Uterus (tissue), 4 donors: ENCODE measurements around the gene STIM2. TPM values are rescaled to one million over a fixed set of nuclear protein-coding genes. Genes with fewer than 3 reads are reported as not detected.
"Not testable (repeated sequence)": the region's sequence is repeated elsewhere in the genome, so short reads cannot be mapped to it uniquely, and the experiment has no call there.

Source experiments
- DNase-seq, 2 donors: peaks; one replicate each; pipeline ENCODE4 v3.0.0-alpha.2; 2019 to 2020
- H3K27ac ChIP-seq, 2 donors: fragments of 200-600 bp; sonication (generic); 1 replicate in 1 of 2; 2 replicates in 1 of 2; pipeline ENCODE4 v1.5.1; 2016 to 2018
- H3K27me3 ChIP-seq, 2 donors: fragments of 200-600 bp; sonication (generic); one replicate each; pipeline ENCODE4 v1.5.1; 2018 to 2019; ENCODE audit warnings: control low read depth in 1 of 2
- H3K36me3 ChIP-seq, 2 donors: fragments of 200-600 bp; sonication (generic); one replicate each; pipeline ENCODE4 v1.5.1; 2019; ENCODE audit warnings: control low read depth in 1 of 2
- H3K4me1 ChIP-seq, 2 donors: fragments of 200-600 bp; sonication (generic); one replicate each; pipeline ENCODE4 v1.5.1; 2018 to 2019; ENCODE audit warnings: control low read depth in 1 of 2
- H3K4me3 ChIP-seq, 2 donors: fragments of 200-600 bp; sonication (generic); 1 replicate in 1 of 2; 2 replicates in 1 of 2; pipeline ENCODE4 v1.5.1; 2018 to 2019; ENCODE audit warnings: mild to moderate bottlenecking in 1 of 2
- H3K9me3 ChIP-seq, 2 donors: fragments of 200-600 bp; sonication (generic); one replicate each; pipeline ENCODE4 v1.5.1; 2019; ENCODE audit warnings: control low read depth in 1 of 2
- POLR2A ChIP-seq, 2 donors: fragments of 450-650 bp; IDR thresholded peaks; one replicate each; pipeline ENCODE4 v1.6.1; 2016; ENCODE audit warnings: antibody characterized with exemption in 2 of 2, mild to moderate bottlenecking in 1 of 2, moderate library complexity in 1 of 2
- intact Hi-C: fragments of 100-400 bp; cut with DNase I; formaldehyde crosslinking; loops from one replicate; pipeline ENCODE4 v1.15.1; 2023; ENCODE audit warnings: low total_unique reads
- total RNA-seq, 4 donors: library from RNA; depleted of rRNA in 3 of 4; stranded (reverse); fragments of >200 nt in 3 of 4; gene quantifications; one replicate each; pipeline versions ENCODE4 v1.1.0 to v1.2.4, GENCODE V29; 2014 to 2023
- TF ChIP-seq, protein P1 (sequence below), 4 experiments: fragments of 200-600 bp in 2 of 4; fragments of 450-650 bp in 2 of 4; sonication (generic) in 2 of 4; IDR thresholded peaks; one replicate each; pipeline ENCODE4 v1.5.1; 2016 to 2019; ENCODE audit warnings: antibody characterized with exemption in 4 of 4, mild to moderate bottlenecking in 2 of 4, moderate library complexity in 1 of 4
- donor health status: DM: yes; HTN: yes; CAD: no.

STIM2 gene
- total RNA-seq, 4 donors from 2014 or later, result 27.9 to 38.2 (median 29.4) TPM

DNA sequence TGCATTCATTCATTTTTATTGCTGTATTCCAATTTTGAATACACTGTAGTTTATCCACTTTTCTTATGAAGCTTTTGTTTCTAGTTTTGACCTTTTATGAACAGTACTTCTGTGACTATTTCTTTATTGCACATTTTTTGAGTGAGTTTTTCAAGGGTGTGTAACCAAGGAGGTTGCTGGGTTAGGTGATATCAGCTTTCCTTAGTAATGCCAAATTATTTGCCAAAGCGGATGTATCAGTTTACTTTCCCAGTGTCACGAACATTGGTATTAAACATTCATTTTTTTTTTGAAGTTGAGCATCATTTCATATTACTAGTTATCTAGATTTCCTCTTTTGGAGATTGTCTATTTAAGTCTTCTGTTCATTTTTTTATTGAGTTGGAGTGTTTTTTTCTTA is 32.9 kb downstream of the STIM2 start:
- H3K27me3 ChIP-seq, result no peaks in the 10 kb centered on the region
- no peak for TF ChIP-seq POLR2A (IDR thresholded peaks at IDR 0.05)
- TF ChIP-seq, protein P1, sequence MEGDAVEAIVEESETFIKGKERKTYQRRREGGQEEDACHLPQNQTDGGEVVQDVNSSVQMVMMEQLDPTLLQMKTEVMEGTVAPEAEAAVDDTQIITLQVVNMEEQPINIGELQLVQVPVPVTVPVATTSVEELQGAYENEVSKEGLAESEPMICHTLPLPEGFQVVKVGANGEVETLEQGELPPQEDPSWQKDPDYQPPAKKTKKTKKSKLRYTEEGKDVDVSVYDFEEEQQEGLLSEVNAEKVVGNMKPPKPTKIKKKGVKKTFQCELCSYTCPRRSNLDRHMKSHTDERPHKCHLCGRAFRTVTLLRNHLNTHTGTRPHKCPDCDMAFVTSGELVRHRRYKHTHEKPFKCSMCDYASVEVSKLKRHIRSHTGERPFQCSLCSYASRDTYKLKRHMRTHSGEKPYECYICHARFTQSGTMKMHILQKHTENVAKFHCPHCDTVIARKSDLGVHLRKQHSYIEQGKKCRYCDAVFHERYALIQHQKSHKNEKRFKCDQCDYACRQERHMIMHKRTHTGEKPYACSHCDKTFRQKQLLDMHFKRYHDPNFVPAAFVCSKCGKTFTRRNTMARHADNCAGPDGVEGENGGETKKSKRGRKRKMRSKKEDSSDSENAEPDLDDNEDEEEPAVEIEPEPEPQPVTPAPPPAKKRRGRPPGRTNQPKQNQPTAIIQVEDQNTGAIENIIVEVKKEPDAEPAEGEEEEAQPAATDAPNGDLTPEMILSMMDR (IDR thresholded peaks at IDR 0.05), result no peak
- no peak for DNase-seq
- no peaks in the 10 kb centered on the region for H3K4me1 ChIP-seq
- intact Hi-C loops, result no loop called here
- no peaks in the 10 kb centered on the region for H3K36me3 ChIP-seq
- H3K4me3 ChIP-seq, result no peak overlapping the region
- H3K27ac ChIP-seq, result no peak overlapping the region
- H3K9me3 ChIP-seq, result no peaks in the 10 kb centered on the region

DNA sequence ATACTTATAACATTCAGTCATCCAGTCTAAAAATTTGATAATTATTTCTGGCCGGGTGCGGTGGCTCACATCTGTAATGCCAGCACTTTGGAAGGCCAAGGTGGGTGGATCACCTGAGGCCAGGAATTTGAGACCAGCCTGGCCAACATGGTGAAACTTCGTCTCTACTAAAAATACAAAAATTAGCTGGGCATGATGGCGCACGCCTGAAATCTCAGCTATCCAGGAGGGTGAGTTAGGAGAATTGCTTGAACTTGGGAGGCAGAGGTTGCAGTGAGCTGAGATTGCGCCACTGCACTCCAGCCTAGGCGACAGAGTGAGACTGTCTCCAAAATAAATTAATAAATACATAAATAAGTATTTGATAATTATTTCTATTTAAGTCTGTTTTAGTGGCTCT is 34.2 kb downstream of the STIM2 start:
- H3K4me1 ChIP-seq, DNase-seq, intact Hi-C loops, H3K9me3 ChIP-seq, H3K36me3 ChIP-seq, H3K27ac ChIP-seq, H3K27me3 ChIP-seq, H3K4me3 ChIP-seq: not testable (repeated sequence)

DNA sequence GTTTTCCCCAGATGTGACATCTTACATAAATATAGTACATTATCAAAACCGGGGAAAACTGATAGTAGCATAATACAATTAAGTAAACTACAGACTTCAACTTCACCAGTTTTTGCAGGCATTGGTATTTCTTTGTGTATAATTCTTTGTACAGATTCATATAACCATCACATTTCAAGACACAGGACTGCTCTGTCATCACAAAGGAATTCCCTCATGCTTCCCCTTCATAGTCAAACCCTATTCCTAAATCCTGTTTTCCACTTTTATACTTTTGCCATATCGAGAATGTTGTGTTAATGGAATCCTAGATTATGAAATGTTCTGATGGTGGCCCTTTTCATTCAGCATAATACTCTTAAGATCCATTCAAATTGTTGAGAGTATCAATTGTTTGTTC is 36.0 kb downstream of the STIM2 start:
- intact Hi-C loops, result no loop called here
- TF ChIP-seq POLR2A (IDR thresholded peaks at IDR 0.05), result no peak
- TF ChIP-seq, protein P1 (IDR thresholded peaks at IDR 0.05), result no peak
- H3K36me3 ChIP-seq, result no peaks in the 10 kb centered on the region
- no peaks in the 10 kb centered on the region for H3K4me1 ChIP-seq
- no peak for DNase-seq
- H3K9me3 ChIP-seq, result no peaks in the 10 kb centered on the region
- H3K27ac ChIP-seq, result no peak overlapping the region
- H3K4me3 ChIP-seq, result no peak overlapping the region
- H3K27me3 ChIP-seq, result no peaks in the 10 kb centered on the region

DNA sequence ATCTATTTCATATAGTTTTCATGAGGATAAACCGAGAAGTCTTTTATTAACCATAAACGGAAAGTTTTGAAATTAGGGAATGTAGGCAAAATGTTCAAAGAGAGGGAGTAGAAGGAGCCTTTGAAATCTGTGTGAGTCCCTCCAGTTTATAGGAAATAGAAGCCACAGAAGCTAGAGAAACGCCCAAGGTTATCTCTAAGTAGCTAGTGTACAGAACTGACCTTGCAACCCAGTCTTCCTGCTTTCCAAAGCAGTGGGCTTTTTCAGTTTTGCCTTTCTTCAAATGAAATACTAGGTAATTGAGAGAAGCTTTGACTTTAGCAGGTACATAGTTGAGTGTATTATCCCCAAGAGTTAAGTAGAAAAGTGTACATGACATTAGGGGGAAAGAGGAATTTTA is 39.4 kb downstream of the STIM2 start:
- no peaks in the 10 kb centered on the region for H3K9me3 ChIP-seq
- TF ChIP-seq POLR2A (IDR thresholded peaks at IDR 0.05), result no peak
- TF ChIP-seq, protein P1 (IDR thresholded peaks at IDR 0.05), result no peak
- no peaks in the 10 kb centered on the region for H3K36me3 ChIP-seq
- no peak overlapping the region for H3K4me3 ChIP-seq
- H3K27me3 ChIP-seq, result no peaks in the 10 kb centered on the region
- H3K27ac ChIP-seq, result no peak overlapping the region
- DNase-seq, result no peak
- intact Hi-C loops, result no loop called here
- H3K4me1 ChIP-seq, result no peaks in the 10 kb centered on the region

DNA sequence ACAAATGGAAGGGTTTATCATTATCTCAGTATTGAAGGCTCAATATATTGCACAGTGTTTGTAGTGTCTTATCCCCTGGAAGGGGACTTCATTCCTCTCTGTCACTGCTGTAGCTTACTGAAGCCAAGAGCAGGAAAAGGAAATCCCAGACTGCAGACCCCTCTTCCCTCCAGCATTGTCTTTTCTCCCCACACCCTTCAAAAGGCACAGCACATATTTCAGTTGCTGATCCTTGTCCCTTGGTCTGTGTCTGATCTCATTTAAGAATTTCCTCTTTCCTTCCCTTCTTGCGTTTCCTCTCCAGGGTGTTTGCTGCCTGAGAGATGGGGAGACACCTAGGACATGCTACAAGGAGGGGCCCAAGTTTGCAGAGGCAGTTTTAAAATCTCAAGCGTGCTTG is 40.1 kb downstream of the STIM2 start:
- TF ChIP-seq, protein P1 (IDR thresholded peaks at IDR 0.05), result no peak
- TF ChIP-seq POLR2A (IDR thresholded peaks at IDR 0.05), result no peak
- no peak overlapping the region for H3K4me3 ChIP-seq

DNA sequence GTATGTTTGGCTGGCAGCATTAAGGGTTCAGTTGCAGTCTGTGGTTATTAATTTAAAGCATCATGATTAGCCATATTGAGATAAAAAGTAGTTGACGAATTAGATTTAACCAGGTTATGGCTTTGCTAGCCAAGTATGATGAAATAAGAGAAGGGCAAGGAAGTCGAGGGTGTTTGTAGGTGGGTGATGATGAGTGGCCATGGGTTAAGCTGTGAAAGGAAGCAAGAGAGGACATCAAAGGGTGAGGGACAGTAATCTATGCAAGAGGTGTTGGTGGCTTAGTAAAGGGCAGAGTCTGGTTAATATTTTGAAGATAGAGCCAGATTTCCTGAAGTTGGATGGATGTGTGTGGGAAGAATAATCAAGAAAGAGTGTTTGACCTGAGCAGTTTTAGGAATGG is 44.5 kb downstream of the STIM2 start:
- DNase-seq, result no peak
- H3K9me3 ChIP-seq, result no peaks in the 10 kb centered on the region
- no peak overlapping the region for H3K4me3 ChIP-seq
- H3K4me1 ChIP-seq, result no peaks in the 10 kb centered on the region
- no peaks in the 10 kb centered on the region for H3K27me3 ChIP-seq
- TF ChIP-seq, protein P1 (IDR thresholded peaks at IDR 0.05), result no peak
- TF ChIP-seq POLR2A (IDR thresholded peaks at IDR 0.05), result no peak
- H3K36me3 ChIP-seq, result no peaks in the 10 kb centered on the region
- intact Hi-C loops, result no loop called here
- no peak overlapping the region for H3K27ac ChIP-seq

More for the DNA sequence above, 40.1 kb downstream of the STIM2 start:
- Histone ChIP-seq H3K4me1 (no peaks in the 10 kb centered on the region), H3K27me3 (no peaks in the 10 kb centered on the region), H3K27ac (no peak overlapping the region), H3K9me3 (no peaks in the 10 kb centered on the region), H3K36me3 (no peaks in the 10 kb centered on the region)
- intact Hi-C loops, result no loop called here
- DNase-seq, result no peak
